Inferior parietal cortex (tissue), 1 donor: ENCODE data around the gene JAG1.

ENCODE experiments used
- DNase-seq: peaks from one replicate; pipeline ENCODE4 v3.0.0-alpha.2; 2016; ENCODE audit errors: extremely low spot score

The JAG1 gene

DNA sequence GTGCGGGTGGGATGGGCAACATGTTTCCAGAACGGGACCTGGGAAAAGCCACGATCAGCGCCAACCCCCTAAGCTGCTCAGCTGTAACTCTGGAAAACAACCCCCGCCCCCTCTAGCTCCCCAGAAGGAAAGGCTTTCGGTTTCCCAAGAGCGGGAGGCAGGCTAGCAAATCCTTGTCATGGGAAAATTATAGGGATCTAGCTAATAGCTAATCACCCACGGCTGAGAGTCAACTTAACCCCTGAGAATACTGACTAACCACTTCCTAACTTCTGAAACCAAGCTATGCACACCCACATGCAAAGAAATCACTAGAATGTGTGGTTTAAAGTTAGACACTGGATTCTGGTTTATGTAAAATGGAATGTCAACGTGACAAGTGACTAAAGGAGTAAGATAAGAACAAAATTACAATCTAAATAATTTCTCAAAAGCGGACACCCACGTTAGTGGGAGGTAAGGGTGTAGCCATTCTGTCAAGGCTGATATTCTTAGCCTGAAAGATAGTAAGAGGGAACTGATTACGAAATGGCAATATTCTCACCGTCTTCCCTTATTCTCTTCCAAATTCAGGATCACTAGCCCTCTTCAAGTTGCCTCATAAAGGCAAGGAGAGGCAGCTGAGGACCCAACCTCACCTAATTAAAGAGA lies 20.1 kb downstream of the JAG1 start:
- no peak for DNase-seq

DNA sequence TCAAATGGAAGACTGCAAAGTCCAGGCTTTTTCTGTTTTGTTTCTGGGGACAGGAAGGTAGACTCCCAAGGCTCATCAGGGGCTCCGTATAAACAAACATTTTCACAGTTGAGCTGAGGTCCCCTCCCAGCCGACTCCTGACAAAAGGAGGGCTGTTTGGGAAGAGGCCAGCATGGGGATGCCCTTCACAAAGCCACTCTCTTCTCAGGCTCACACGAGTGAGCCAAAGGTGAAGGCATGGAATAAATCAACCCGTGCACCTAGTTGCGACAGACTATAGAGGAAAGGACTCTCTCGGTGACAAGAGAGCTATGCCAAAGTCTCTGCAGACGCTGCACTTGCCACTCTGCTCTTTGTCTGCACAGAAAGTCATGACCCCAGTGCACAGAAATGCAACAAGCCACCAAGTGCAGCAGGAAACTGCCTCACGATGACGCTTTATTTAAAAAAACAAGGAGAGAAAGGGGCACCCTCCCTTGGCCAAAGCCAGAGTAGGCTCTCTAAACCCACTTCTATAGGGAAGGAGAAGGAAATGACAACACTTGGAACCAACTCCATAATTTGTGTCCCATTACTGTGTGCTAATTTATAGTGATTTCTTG lies 21.0 kb downstream of the JAG1 start:
- no peak for DNase-seq

DNA sequence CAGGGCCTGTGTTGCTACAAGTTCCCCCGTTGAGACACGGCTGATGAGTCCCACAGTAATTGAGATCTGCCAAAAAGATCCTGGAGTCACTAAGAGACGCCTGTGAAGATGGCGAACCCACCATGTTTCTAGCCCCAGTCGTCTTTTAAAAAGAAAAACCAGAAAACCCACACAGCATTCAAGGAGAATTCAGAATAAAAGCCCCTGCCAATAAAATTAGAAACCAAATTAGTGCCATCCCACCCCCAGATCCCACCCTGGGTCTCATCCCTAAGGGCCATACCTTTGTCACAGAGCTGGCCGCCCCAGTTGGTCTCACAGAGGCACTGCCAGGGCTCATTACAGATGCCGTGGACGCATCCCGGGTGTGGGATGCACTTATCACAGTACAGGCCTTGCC lies 21.6 kb downstream of the JAG1 start:
- no peak for DNase-seq

DNA sequence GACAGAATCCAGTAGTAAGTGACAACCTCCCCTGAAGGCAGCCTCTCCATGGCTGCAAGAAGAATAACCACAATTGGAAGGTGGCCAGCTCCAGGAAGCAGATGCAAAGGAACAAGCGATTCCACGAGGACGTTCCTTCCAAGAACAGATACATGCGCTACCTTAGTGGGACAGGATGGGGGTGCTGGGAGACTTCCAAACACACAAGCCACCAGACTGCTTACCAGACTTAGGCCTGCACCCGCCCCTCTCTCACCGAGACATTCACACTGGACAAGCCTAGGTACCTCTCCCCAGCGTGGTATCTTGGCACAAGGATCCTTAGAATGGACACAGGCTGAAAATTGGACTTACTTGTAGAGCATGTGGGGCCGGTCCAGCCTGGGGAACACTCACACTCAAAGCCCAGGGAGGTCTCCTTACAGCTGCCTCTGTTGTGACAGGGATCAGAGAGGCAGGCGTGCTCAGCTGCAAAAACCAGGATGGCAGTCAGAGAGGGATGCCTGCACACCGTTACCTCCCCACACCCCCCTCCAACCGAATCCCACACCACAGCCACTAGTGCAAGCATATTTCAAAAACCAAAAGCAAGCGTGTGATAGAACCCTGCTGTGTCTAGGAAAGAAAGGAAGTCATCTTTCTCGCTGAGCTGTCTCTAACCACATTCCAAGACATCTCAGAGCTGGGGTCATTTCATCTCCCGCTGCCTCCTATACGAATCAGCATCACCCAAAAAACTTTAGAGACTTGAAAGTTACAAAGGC lies 22.4 kb downstream of the JAG1 start:
- no peak for DNase-seq

DNA sequence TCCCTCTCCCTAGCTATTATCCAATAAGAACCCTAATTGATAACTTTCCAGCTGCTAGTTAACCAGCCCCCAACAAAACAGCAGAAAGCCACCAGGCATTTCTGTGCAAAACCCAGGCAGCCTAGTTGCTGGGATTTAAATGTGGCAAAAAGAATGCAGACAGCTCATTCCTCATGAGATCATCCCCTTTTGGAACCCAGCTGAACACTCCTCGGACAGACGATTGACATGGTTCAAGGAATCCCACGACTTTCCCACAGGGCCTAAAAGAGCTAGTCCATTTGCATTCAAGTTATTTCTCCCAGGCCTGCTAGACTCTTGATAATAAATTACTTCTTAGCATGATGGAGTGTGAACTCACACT lies 24.0 kb downstream of the JAG1 start:
- DNase-seq, result no peak

DNA sequence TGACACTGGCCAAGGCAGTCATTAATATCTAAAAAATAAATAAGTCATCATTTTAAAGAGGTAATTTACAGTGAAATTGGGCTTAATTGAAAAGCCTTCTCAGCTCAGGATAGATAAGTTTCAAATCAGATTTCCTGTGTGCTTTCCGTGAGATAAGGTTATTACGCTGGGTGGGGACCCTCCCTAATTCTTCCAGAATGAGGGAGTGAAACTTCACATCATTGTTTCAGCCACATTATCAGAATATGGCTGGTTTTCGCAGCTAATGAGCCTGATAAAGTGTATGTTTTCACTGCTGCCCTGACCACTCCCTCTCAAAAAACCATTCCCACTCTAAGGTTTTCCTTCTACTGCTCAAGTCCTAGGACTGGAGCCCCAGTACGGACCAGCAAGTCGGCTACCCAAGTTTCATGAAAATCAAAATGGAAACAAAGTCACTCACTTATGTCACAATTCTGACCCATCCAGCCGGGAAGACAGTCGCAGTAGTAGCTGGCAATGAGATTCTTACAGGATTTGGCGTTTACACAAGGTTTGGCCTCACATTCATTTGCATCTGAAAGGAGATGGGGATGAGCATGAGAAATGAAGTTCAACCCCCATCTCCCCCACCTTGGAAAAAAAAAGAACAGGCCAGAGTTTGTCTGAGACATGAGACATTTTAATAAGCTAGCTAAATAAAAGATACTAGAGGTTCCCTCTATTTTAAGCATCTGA lies 24.6 kb downstream of the JAG1 start:
- no peak for DNase-seq

DNA sequence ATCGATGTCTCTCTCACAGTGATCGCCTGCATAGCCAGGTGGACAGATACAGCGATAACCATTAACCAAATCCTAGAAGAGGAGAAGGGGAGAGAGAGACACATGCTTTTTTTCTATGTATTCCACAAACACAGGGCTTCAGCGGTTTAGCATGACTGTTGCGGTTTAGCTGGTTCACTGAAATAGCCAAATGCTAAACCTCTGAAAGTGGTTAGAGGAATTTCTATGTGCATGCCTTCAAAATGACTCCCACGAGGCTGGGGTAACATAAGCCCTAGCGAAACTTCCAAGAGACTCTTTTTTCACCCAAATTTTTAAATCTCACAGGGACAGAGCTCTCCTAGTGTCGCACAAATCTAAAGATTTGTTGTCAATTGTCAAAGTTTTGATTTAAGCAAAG lies 25.1 kb downstream of the JAG1 start:
- no peak for DNase-seq

DNA sequence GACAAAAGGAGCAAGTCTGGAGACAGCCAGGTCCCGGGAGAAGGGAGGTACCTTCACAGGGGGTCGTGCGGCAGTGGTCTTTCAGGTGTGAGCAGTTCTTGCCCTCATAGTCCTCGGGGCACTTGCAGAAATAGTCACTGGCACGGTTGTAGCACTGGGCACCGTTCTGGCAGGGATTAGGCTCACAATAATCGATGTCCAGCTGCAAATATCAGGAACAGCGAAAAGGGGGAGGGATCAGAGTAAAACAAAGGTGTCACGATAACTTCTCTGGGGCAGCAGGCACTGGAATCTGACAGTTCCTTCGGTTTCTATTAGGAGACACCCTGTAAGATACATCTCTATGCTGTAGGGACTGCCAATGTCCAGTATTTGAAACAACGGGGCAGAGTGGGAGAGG lies 25.9 kb downstream of the JAG1 start:
- no peak for DNase-seq

DNA sequence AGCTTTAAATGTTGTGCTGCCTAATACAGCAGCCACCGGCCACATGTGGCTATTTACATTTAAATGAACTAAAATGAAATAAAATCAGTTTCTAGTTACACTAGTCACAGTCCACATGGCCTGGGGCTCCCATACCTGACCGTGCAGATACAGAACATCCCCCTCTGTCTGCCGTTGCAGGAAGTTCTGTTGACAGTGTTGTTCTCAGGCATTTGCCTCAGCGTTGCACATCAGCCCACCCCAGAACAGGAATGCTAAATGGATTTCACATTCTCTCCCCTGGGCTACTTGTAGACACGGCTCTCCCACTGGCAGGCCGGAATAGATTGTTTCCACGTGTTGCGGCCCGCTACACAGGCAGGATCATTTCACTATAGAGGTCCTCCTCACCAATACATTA lies 26.3 kb downstream of the JAG1 start:
- no peak for DNase-seq

DNA sequence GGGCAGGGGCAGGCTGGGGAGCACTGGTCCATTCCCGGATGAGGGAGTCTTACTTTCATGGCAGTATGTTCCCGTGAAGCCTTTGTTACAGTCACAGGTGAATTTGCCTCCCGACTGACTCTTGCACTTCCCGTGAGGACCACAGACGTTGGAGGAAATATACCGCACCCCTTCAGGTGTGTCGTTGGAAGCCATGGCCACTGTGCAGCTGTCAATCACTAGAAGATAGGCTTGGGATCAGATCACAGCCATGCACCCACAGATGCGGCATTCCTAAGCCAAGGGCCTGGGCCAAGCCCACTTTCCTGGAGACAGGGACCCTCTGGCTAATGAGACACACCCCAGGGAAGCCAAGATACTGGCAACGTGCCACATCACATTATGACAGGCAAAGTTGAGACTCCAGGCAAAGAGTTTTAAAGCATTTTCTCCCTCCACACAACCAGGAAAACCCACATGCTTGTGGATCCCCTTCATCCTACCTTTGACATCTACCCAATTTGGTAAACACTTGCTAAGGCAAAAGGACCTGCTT lies 26.8 kb downstream of the JAG1 start:
- DNase-seq, result no peak

DNA sequence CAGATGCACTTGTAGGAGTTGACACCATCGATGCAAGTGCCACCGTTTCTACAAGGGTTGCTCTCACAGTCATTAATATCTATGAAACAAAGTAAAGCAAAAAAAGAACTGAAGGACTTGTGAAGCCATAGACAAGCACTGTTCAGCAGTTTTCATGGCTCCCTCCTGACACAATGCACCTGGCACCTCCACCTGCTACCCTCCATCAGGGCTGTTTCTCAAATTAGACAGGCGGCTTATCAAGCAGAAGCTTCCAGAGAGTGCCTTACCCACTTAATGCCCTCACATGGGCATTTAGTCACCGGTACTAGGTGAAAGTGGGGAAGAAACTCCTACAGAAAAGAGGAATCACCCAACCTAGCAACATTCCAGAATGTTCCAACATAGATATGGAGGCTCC lies 27.8 kb downstream of the JAG1 start:
- no peak for DNase-seq

DNA sequence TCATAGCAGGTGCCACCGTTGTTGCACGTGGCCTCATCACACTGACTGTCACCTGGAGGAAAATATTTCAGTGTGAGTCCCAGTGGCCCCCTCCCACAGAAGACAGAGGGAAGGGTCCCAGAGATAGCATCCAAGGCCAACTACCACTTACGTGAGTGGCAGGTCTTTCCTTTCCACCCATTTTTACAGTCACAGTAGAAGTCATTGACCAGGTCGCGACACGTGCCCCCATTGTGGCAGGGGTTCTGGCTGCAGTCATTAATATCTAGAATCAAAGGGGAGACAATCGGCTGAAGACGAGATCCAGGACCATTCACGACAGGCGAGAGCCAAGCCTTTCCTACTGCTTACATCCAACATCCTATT lies 28.6 kb downstream of the JAG1 start:
- no peak for DNase-seq

DNA sequence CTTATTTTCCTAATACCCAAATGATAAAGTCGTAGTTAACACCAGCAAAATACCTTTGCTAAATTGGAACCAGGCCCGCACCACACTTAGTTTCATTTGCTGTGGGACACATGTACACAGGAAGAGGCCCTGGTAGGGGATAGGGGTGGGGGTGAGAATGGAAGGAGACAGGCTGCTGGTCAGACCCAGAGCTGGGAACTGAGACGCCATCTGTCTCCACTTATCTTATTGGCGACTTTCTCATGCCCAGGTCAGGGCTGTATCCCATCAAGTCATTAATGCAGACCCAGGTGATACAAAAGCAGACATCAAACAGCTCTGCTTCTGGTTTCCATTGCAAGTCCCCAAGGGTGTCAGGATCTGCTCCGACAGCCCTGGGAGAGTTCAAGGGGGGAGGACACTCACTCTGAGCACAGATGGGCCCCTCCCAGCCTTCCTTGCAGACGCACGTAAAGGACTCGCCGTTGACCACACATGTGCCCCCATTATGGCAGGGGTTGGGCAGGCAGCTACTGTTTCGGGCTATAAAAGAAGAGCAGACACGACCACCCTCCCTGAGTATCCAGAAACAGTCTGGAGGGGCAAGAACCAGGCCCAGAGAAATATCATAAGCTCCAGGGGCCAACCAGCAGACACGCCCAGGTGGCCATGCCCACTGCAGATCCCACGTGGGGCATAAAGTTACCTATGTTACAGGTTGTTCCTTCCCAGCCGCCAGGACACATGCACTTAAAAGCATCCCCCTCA lies 29.2 kb downstream of the JAG1 start:
- no peak for DNase-seq

DNA sequence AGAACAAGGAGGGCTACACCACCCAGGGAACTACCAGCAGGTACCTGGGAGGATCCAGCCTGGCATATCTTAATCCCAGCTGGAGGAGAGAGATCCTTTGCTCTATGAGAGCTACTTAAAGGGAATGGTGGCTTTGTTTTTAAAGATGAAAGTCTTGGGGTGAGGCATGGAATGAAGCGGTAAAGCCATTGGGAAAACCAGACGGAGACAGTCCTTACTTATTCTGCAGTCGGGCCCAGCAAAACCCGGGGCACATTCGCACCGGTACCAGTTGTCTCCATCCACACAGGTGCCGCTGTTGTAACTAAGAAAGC lies 30.3 kb downstream of the JAG1 start:
- no peak for DNase-seq

DNA sequence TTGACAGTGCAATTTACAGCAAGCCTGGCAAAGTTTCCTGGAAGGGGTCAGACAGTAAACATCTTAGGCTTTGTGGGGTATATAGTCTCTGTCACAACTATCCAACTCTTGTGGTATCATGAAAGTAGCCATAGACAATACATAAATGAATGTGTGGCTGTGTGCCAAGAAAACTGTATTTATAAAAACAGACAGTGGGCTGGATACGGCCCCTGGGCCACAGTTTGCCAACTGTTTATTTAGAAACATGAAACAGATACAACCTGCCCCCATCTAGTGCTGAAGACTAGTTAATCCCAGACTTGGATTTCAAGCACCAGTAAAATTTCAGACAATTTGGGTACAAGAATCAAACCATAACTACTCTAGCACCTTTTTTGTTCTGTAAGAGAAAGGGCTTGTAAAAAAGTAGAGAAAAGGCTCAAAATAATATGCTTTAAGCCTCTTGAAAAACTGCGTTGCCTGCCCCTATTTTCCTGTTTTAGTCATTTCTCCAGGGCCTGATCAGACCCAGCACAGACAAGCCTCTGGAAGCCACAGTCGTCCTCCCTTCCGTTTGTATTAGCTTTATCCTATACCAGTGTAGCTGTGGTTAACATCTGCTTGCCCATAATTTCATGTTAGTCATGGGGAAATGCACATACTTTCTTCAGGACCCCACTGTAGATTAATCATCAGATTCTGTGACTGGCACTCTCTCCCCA lies 30.8 kb downstream of the JAG1 start:
- no peak for DNase-seq

DNA sequence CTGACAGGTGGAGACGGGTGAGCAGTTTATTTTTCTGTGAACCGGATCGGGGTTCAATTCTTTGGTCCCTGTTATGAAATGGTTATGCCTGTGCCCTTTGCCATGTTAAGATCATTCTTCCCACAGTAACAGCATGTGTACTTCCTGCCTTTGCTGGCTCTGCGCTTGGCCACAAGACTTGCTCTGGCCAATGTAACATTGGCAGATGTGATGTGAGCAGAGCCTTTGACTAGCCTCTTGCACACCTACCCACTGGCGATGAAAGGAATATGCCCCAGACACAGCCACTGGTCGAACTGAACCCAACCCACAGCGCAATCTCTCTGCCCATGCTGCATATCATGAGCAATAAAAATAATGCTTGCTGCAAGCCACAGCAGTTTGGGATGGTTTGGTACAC lies 31.9 kb downstream of the JAG1 start:
- DNase-seq, result no peak

DNA sequence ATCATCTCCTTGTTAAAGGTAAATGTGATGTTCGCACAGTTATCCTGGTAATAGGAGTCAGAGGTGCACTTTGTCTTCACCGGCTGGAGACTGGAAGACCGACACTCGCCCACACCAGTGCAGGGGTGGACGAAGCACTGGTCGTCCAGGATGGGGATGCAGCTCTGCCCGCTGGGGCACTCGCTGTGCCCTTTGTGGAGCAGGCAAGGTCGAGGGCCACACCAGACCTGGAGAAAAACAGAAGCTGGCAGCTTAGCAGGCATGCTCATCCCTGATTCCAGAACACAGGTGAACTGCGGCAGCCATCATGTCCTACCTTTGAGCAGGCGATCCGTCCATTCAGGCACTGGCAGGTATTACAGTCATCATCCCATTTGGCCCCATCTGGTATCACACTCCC lies 32.3 kb downstream of the JAG1 start:
- DNase-seq, result no peak

DNA sequence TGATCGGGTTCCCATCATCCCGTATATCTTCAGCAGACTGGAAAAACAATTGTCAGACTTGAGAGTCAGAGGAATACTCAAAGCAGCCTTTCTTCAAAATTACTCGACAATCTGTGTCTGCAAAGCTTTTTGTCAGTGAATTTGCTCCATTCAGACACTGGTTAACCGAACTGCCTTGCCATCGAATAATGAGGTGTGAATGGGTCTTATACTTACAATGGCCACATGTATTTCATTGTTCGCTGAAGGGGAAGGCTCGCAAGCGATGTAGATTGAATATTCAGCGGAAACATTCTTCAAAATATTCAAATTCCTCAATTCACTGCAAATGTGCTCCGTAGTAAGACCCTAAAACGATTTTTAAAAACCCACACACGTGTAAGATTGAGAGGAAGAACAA lies 32.9 kb downstream of the JAG1 start:
- no peak for DNase-seq

DNA sequence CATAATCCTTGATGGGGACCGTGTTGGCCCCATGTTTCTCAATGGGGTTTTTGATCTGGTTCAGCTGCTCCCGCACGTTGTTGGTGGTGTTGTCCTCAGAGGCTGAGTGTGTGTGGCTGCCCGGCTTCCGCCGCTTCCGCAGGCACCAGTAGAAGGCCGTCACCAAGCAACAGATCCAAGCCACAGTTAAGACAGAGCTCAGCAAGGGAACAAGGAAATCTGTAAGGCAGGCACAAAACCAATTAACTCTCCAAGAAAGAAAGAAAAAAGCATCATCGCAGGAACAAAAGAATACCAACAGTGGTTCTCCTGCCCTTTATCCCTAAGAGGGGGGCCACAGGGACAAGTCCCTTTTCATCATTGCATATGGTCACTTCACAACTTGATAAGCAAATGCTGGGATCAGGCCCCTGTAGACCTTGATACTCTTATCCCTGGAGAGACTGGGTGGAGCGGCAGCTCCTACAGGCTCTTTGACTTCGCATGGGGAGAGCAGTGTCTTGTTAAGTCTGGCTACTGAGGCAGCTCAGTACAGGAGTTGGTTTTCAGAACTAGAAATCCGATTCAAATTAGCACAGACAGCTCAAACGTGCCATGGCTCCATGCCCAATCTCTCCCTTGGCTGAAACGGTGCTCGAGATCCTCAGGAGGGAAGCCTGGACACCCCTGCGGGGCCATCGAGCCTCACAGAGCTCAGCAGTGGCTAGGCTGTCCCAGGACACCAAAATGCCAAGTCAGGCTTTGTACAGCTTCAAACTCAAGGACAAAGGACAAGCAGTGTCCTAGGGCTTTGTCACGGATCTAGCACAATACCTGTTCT lies 33.9 kb downstream of the JAG1 start:
- peak; percentile 60 for DNase-seq

DNA sequence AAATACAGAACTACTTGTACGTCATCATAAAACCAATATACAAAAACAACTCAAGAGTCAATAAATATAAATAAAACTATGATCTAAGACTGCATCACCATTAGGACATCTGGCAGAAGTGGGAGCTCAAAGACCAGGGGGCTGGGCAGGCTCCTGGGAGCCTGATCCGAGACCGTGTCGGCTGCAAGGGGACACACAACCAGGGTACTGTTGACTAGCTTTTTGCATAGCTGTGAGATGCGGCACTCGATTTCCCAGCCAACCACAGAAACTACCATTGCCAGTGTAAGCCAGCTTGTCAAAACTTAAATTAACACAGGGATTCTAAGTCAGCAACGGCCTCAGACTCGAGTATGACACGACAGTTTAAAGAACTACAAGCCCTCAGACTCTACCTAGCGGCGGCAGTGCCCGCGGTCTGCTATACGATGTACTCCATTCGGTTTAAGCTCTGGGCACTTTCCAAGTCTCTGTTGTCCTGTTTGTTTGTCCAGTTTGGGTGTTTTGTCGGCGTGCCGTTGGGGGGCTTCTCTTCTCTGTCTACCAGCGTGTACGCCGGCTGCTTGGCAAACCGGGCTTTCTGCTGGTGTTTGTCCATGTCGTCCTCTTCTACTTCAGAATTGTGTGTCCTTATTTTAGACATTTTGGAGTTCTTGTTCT lies 34.6 kb downstream of the JAG1 start:
- peak; percentile 31 for DNase-seq
